HG02973 (cell line): ENCODE results near the gene MYCL.
A peak's percentile ranks its signal among the peaks of the same experiment; 100 is the strongest.

Experiments
- ATAC-seq: cut with Tn5 transposase; IDR thresholded peaks from one replicate; pipeline ENCODE4 v1.9.1; 2021; ENCODE audit warnings: moderate library complexity; ENCODE audit not compliant: unreplicated experiment

MYCL gene

GRCh38 chr1:39901714-39902459 lies at the start of gene MYCL:
Gene MYCL, minus strand, starts transcription at chr1:39901917. Its CDS starts 483 bp downstream, at chr1:39901434.
- ATAC-seq: peak; percentile 67

DNA sequence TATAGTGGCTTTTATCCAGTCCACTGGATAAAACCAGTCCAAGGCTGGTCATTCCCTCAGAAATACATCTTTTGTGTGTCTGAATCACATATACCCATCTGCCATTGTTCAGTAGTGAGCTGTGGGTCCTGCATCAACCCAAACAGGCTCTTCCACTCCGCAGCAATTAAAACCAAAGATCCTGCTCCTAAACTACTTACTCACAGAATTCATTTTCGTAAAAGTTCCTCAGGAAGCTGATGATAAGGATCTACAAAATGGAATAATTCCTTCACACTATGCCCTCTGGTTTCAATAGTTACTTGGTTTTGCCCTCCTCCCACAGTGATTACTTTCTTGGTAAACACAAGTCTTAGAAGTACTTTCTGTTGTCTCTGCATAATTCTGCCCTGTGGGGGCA lies 48.2 kb upstream of the MYCL start:
- ATAC-seq: no peak

DNA sequence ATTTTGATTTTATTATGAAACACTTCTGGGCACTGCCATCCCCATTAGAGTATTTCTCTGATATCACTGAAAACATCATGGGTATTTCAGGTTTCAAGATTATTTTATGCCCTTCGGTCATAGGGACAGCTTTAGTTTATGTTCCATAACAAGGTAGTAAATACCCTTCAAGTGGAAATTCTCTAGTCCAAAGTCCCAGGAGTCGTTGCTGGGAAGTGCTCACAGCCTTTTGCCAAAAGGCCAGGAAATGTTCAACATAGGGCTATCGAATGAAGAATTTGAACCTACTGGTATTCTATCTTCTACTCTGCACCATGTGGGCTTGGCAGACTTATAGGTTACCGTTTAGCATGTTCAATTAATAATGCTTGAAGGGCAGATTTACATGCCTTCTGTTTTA lies 45.5 kb upstream of the MYCL start:
- no peak for ATAC-seq

GRCh38 chr1:39946216-39946615 lies 44.5 kb upstream of the MYCL start:
- no peak for ATAC-seq

DNA sequence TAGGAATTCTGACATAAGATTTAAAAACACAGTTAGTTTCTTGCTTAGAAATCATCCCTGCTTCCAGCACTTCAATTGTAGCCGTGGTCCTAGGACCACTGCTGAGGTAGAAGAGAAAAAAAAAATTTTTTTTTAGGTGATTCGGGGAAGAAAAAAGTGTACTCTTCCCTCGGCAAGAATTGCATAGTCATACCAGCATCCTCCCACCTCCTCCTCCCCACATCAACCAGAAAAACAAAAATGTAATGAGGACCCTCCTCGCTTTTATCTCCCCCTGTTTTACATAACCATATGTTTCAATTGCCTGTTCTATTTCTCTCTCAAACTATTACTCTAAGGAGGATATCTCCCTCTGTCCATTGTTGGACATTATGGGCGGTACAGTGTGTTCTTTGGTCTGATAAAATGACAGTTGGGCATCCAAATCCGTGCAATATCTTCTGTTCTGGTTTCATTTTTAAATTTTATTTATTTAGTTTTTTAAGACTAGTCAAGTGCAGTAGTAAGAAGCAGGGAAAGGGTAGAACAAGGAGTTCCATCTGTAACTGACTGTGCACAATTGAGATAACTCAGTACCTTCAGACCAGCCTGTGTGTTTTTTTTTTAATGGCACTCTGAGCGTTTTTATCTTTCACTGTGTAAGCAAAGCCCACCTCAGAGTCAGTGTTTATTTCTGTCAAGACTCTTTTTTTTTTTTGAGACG lies 42.8 kb upstream of the MYCL start:
- ATAC-seq: no peak

GRCh38 chr1:39943471-39944290 lies 42.0 kb upstream of the MYCL start:
- ATAC-seq: no peak

- no peak for ATAC-seq
Observed at GRCh38 chr1:39940980-39941871, 39.5 kb upstream of the MYCL start.

DNA sequence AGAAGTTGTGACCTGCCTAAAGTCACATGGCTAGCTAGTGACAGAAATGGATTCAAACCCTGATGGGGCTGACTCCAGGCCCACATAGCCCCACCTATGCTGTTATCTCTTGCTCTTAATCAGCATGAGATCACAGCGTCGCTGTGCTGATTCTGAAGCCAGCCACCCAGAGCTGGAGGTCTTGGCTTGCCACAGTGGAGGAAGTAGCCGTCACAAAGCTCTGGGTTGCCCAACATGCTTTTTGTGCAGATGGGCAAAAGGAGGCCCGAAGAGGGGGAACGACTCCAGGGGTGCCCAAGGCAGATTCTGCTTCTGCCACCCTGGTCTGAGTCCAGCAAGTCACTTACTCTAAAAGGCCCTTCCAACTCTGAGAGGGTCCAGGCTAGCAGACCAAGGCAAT lies 38.5 kb upstream of the MYCL start:
- ATAC-seq: no peak

GRCh38 chr1:39938856-39939255 lies 37.1 kb upstream of the MYCL start:
- ATAC-seq: no peak

DNA sequence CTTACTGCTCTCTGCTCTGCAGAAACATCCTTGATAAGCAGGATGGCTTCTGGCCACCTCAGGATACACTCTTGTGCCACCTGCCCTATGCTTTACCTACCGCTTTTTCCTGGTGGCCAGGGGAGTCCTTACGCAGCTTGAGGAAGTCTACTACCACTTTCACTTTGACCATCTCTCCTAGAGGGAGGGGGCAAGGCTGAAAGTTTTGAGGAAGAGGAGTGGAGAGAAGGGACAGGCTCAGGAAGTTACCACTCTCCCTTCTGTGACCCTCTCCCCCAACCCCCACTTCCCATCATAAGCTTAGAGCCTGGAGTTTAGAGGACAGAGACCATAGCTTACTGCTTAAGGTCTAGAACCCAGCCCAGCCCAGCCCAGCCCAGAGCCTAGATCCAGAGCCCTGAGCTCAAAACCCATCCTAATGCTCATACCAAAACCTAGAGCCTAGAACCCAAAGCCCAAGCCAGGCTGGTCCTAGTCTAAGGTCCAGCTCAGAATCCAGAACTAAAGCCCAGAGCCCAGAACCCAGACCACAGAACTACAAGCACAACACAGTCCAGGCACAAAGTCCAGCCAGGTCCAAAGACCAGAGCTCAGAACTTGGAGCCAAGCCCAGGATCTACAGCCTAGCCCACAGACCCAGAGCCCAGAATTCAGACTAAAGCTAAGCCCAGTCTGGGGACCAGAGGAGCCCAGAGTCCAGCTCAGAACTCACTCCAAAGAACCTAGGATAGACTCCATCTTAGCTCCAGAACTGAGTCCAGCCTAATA lies 35.2 kb upstream of the MYCL start:
- ATAC-seq: no peak

- ATAC-seq: no peak
Observed at GRCh38 chr1:39933956-39934941, 32.5 kb upstream of the MYCL start.

GRCh38 chr1:39928809-39929587 lies 27.3 kb upstream of the MYCL start:
- no peak for ATAC-seq

GRCh38 chr1:39927538-39927937 lies 25.8 kb upstream of the MYCL start:
- ATAC-seq: no peak

GRCh38 chr1:39926820-39927219 lies 25.1 kb upstream of the MYCL start:
- ATAC-seq: no peak

DNA sequence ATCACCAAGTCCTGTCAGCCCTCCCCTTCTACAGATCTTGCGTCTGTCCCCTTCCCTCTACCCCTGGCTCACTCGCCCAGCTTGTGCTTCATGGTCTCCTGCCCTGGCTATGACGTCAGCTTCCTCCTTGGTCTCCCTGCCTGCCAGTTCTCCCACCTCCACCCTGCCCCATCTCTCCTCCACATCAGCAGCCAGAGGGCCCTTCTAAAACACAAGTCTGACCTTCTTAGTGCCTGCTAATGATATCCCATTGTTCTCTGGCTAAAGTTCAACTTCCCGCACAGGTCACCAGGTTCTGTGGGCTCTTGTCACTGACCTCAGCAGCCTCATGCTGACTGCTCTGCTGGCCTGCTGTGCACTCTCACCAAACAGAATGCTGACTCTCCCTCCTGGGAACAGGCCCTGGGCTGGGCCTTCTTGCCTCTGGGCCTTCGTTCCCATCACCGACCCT lies 24.7 kb upstream of the MYCL start:
- no peak for ATAC-seq

GRCh38 chr1:39925721-39926342 lies 24.1 kb upstream of the MYCL start:
- no peak for ATAC-seq

DNA sequence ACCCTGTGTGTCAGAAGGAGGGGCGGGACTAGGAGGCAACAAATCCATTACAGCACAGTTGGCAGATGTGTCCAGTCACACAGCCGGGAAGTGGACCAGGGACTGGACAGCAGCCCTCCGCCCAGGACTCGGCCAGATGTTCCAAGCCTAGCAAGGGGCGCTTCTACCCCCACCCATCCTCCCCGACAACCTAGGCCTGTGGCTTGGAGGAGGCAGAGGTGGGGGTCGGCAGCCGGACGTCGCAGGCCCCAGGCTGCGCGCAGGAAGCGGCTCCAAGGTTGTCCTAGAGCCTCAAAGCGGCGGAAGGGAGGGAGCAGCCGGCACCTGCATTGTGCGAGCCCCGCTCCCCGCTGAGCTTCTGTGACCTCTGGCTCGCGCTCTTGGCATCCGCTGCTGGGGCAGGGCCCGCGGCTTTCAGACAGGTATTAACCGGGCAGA lies 20.6 kb upstream of the MYCL start:
- no peak for ATAC-seq
